GM12878 (cell line): ENCODE data around the gene S100A8. TPM values are rescaled to one million over a fixed set of nuclear protein-coding genes. Genes with fewer than 3 reads are reported as not detected.

Source experiments
- ATAC-seq: fragments of 200-7000 bp; cut with Tn5 transposase; 3 replicates; pipeline ENCODE4 v1.9.1; 2020; ENCODE audit warnings: mild to moderate bottlenecking, moderate library complexity
- BruUV-seq: library from RNA; stranded (reverse); fragments of 400-500 nt; replicated peaks from 2 replicates; lab custom pipeline; 2021; lab: Mats Ljungman, UMichigan
- CTCF ChIA-PET: fragments of 300-600 bp; sonication (Branson Sonifier 250); formaldehyde crosslinking; extraction: SDS; loops from one replicate; lab custom pipeline; 2021; ENCODE audit warnings: inconsistent platforms; lab: Yijun Ruan, JAX
- POLR2A ChIA-PET: fragments of 350-600 bp; formaldehyde crosslinking; extraction: SDS; loops from one replicate; lab custom pipeline; 2021; ENCODE audit warnings: inconsistent platforms; lab: Charles Lee
- RAD21 ChIA-PET: fragments of 300-600 bp; sonication (Branson Sonifier 250); formaldehyde crosslinking; loops from one replicate; lab custom pipeline; 2023; ENCODE audit warnings: antibody characterized with exemption; ENCODE audit not compliant: unreplicated experiment; lab: Charles Lee
- SMC1A ChIA-PET: fragments of 300-600 bp; sonication (Branson Sonifier 250); formaldehyde crosslinking; loops from one replicate; lab custom pipeline; 2023; ENCODE audit not compliant: unreplicated experiment, uncharacterized antibody; lab: Charles Lee
- DNase-seq: peaks from one replicate; pipeline ENCODE4 v3.0.0-alpha.2; 2011; ENCODE audit warnings: low read depth, low spot score
- FAIRE-seq: peaks from 3 replicates; lab custom pipeline; 2011; peaks lifted over from hg19 to GRCh38; lab: Jason Lieb, UNC
- H2AFZ ChIP-seq: 2 replicates; pipeline ENCODE4 v1.6.0; 2011; ENCODE audit warnings: low read depth, low read length, control low read depth; ENCODE audit not compliant: control insufficient read depth
- H3K27ac ChIP-seq: 2 replicates; pipeline ENCODE4 v1.5.1; 2011; ENCODE audit warnings: control low read depth; ENCODE audit not compliant: control insufficient read depth, insufficient read depth
- H3K27me3 ChIP-seq, 2 experiments: replicated peaks in 1 of 2; 2 replicates each; pipeline versions ENCODE4 v1.6.0 to v1.6.1; 2011; ENCODE audit warnings: low read length in 1 of 2; ENCODE audit not compliant: control insufficient read depth in 2 of 2, insufficient read depth in 2 of 2
- H3K36me3 ChIP-seq, 2 experiments: 2 replicates each; pipeline ENCODE4 v1.5.1; 2011; ENCODE audit warnings: low read length in 1 of 2; ENCODE audit not compliant: control insufficient read depth in 2 of 2, insufficient read depth in 2 of 2
- H3K4me1 ChIP-seq: 2 replicates; pipeline ENCODE4 v1.6.1; 2011; ENCODE audit warnings: mild to moderate bottlenecking, low read length, moderate library complexity, mixed read lengths; ENCODE audit not compliant: control insufficient read depth, insufficient read depth
- H3K4me2 ChIP-seq: 2 replicates; pipeline ENCODE4 v1.6.0; 2011; ENCODE audit warnings: control low read depth; ENCODE audit not compliant: control insufficient read depth, insufficient read depth
- H3K4me3 ChIP-seq: fragments of 200-600 bp; sonication (generic); 2 replicates; pipeline ENCODE4 v1.5.1; 2016
- H3K79me2 ChIP-seq: 2 replicates; pipeline ENCODE4 v1.6.0; 2011; ENCODE audit warnings: low read length; ENCODE audit not compliant: control insufficient read depth, insufficient read depth
- H3K9ac ChIP-seq: 2 replicates; pipeline ENCODE4 v1.8.0; 2011; ENCODE audit warnings: low read length, control low read depth, mixed read lengths; ENCODE audit not compliant: control insufficient read depth, insufficient read depth
- H3K9me3 ChIP-seq: replicated peaks from 3 replicates; pipeline ENCODE4 v1.5.1; 2011; ENCODE audit warnings: mild to moderate bottlenecking, low read length; ENCODE audit not compliant: control insufficient read depth, insufficient read depth
- H4K20me1 ChIP-seq: 2 replicates; pipeline ENCODE4 v1.6.0; 2011; ENCODE audit not compliant: control insufficient read depth, insufficient read depth
- ATF7 ChIP-seq: fragments of 450-650 bp; IDR thresholded peaks from 2 replicates; pipeline ENCODE4 v1.6.1; 2016; ENCODE audit warnings: low read depth, mild to moderate bottlenecking
- BCLAF1 ChIP-seq: fragments of 450-650 bp; IDR thresholded peaks from 2 replicates; pipeline ENCODE4 v1.6.1; 2017; ENCODE audit warnings: antibody characterized with exemption, mild to moderate bottlenecking, moderate library complexity
- CBFB ChIP-seq: IDR thresholded peaks from 2 replicates; pipeline ENCODE4 v1.6.1; 2016; ENCODE audit warnings: antibody characterized with exemption, low read depth
- CEBPZ ChIP-seq: fragments of 150-350 bp; IDR thresholded peaks from 2 replicates; pipeline ENCODE4 v1.6.1; 2016; ENCODE audit warnings: low read depth, low read length
- DPF2 ChIP-seq: fragments of 450-650 bp; IDR thresholded peaks from 2 replicates; pipeline ENCODE4 v1.6.1; 2017; ENCODE audit warnings: mild to moderate bottlenecking
- EGR1 ChIP-seq, 2 experiments: IDR thresholded peaks; 1 replicate in 1 of 2; 2 replicates in 1 of 2; pipeline ENCODE4 v1.6.1; 2011 to 2012; ENCODE audit warnings: low read depth in 2 of 2, low read length in 2 of 2, borderline replicate concordance in 1 of 2, mild to moderate bottlenecking in 1 of 2, moderate library complexity in 1 of 2
- HDAC2 ChIP-seq: fragments of 200-600 bp; sonication (generic); IDR thresholded peaks from 2 replicates; pipeline ENCODE4 v1.6.1; 2017
- IKZF2 ChIP-seq, 2 experiments: fragments of 450-650 bp; IDR thresholded peaks; 2 replicates each; pipeline ENCODE4 v1.6.1; 2017; ENCODE audit warnings: mild to moderate bottlenecking in 2 of 2, moderate library complexity in 2 of 2
- MEF2A ChIP-seq: IDR thresholded peaks from 2 replicates; pipeline ENCODE4 v1.6.1; 2011; ENCODE audit warnings: low read depth, mild to moderate bottlenecking, low read length, moderate library complexity; ENCODE audit not compliant: insufficient read depth
- PML ChIP-seq: IDR thresholded peaks from 2 replicates; pipeline ENCODE4 v1.6.1; 2012; ENCODE audit warnings: low read length, inconsistent platforms
- RELA ChIP-seq: fragments of 450-650 bp; IDR thresholded peaks from 2 replicates; pipeline ENCODE4 v1.8.0; 2014; ENCODE audit warnings: borderline replicate concordance; ENCODE audit not compliant: partially characterized antibody
- RFX5 ChIP-seq: IDR thresholded peaks from 2 replicates; pipeline ENCODE4 v1.6.1; 2011; ENCODE audit warnings: low read depth, low read length, improper control_type of control experiment
- RUNX3 ChIP-seq: IDR thresholded peaks from 2 replicates; pipeline ENCODE4 v1.6.1; 2012; ENCODE audit warnings: low read length, inconsistent platforms
- SKIL ChIP-seq: fragments of 450-650 bp; IDR thresholded peaks from 2 replicates; pipeline ENCODE4 v1.6.1; 2017; ENCODE audit warnings: mild to moderate bottlenecking, low read depth, inconsistent platforms; ENCODE audit not compliant: poor library complexity, severe bottlenecking
- ZNF384 ChIP-seq: IDR thresholded peaks from 2 replicates; pipeline ENCODE4 v1.6.1; 2012; ENCODE audit warnings: low read depth, mild to moderate bottlenecking, low read length, improper control_type of control experiment, borderline replicate concordance
- WGBS: methylation state at CpG from one replicate; pipeline ENCODE4 v1.1.6; 2016; ENCODE audit warnings: low lambda C conversion rate; ENCODE audit not compliant: insufficient replicate concordance, insufficient coverage; ENCODE audit errors: missing lambda C conversion rate; 5-methylcytosine and 5-hydroxymethylcytosine counted together
- in situ Hi-C: fragments of 300-500 bp; cut with MboI; formaldehyde crosslinking; loops from 9 replicates; pipeline ENCODE4 v1.14.3; 2018; ENCODE audit warnings: mixed read lengths
- intact Hi-C: fragments of 100-400 bp; cut with micrococcal nuclease; formaldehyde crosslinking; loops from one replicate; pipeline ENCODE4 v1.14.2; 2022; ENCODE audit not compliant: unreplicated experiment
- polyA plus RNA-seq, 11 experiments: library from polyadenylated mRNA; depleted of rRNA in 4 of 11; unstranded in 6 of 11; stranded (reverse) in 5 of 11; fragments of >200 nt; fragmentation: Nextera tagmentation in 4 of 11; fragmentation: Illumina TruSeq in 1 of 11; extraction: Ambion mirVana in 4 of 11; extraction: Trizol in 1 of 11; gene quantifications; 1 replicate in 1 of 11; 2 replicates in 10 of 11; pipeline versions ENCODE4 v1.2.1 to v1.2.3, GENCODE V29; 2011 to 2016; ENCODE audit warnings: inconsistent platforms in 2 of 11, missing spikeins in 2 of 11, low read depth in 1 of 11
- total RNA-seq, 4 experiments: library from RNA; depleted of rRNA in 3 of 4; stranded (reverse); fragments of >200 nt in 3 of 4; fragmentation: Illumina TruSeq in 1 of 4; extraction: Trizol in 1 of 4; gene quantifications; 2 replicates each; pipeline versions ENCODE4 v1.2.1 to v1.2.3, GENCODE V29; 2013 to 2021

The S100A8 gene
- total and polyA plus RNA-seq, 10 of the 15 experiments (the other 5 are each of a cell fraction or from before 2014, with no cell fraction given): 0.28 TPM; not detected in 9

GRCh38 chr1:153384958-153385580, 5.8 kb downstream of the S100A8 start (continued):
- TF ChIP-seq CEBPZ (no peak), HDAC2 (no peak), MEF2A (no peak), ATF7 (no peak)

GRCh38 chr1:153380711-153381110, 10.2 kb downstream of the S100A8 start:
- no peak for FAIRE-seq
- no TSS peak for BruUV-seq
- Histone ChIP-seq H3K27me3 (peaks cover 0 to 2% of the 10 kb centered on the region in 2 experiments; a peak in 1 of 4 replicates), H3K4me2 (no peak overlapping the region), H3K27ac (no peak overlapping the region), H4K20me1 (no peaks in the 10 kb centered on the region), H3K9ac (no peak overlapping the region), H2AFZ (no peak overlapping the region), H3K4me1 (no peaks in the 10 kb centered on the region), H3K4me3 (no peak overlapping the region), H3K36me3 (no peaks in the 10 kb centered on the region), H3K9me3 (no peaks in the 10 kb centered on the region), H3K79me2 (no peaks in the 10 kb centered on the region)
- RAD21 ChIA-PET: no interaction called here
- POLR2A ChIA-PET: no interaction called here
- SMC1A ChIA-PET: no interaction called here
- ATAC-seq: no peak
- WGBS: 78% methylated on average over 23 of the region's 23 CpGs
- CTCF ChIA-PET: no interaction called here
- in situ Hi-C loops (no loop called here), intact Hi-C loops (no loop called here)
- no peak for DNase-seq
- no peak for TF ChIP-seq SKIL
- TF ChIP-seq EGR1 (IDR thresholded peaks at IDR 0.05; ENCODE audit: borderline replicate concordance in 1 of 2, low read depth in 2 of 2, low read length in 2 of 2): no peak
- no peak for TF ChIP-seq RFX5
- no peak for TF ChIP-seq RUNX3
- TF ChIP-seq ZNF384: no peak
- no peak for TF ChIP-seq CBFB
- no peak for TF ChIP-seq BCLAF1
- TF ChIP-seq RELA: no peak
- TF ChIP-seq IKZF2 (IDR thresholded peaks at IDR 0.05): no peak
- no peak for TF ChIP-seq PML
- TF ChIP-seq DPF2: no peak
